ENCODE data around the gene POLR3G.

GRCh38 chr5:90480699-90481098 lies 6.0 kb downstream of the POLR3G start:
- TF ChIP-seq TAF1 (IDR thresholded peaks at IDR 0.05; ENCODE audit: low read depth, low read length), result no peak
- no peak for TF ChIP-seq POLR2A (IDR thresholded peaks at IDR 0.05; ENCODE audit: low read depth, low read length)
- TF ChIP-seq SPI1 (IDR thresholded peaks at IDR 0.05; ENCODE audit: low read depth, low read length), result no peak
- no peak for TF ChIP-seq POLR2AphosphoS5 (IDR thresholded peaks at IDR 0.05; ENCODE audit: low read depth, low read length)
- TF ChIP-seq POU2F2 (IDR thresholded peaks at IDR 0.05; ENCODE audit: low read depth, low read length), result no peak

Measured in GM12891 (cell line).